ENCODE data around the gene CLDN19.
"Not testable (repeated sequence)": the region's sequence is repeated elsewhere in the genome, so short reads cannot be mapped to it uniquely, and the experiment has no call there.

Gene CLDN19

GRCh38 chr1:42732126-42732680 is 7.8 kb downstream of the CLDN19 start:
- POLR2A ChIA-PET, result no interaction called here
- no peak overlapping the region for H3K4me3 ChIP-seq (ENCODE audit: low read depth, low read length)
- CTCF ChIA-PET, result interaction anchor here (1.4 to 1.7 kb wide), 2 partner anchors 15 to 25 kb away, joined by 4 read pairs; no protein-coding TSS in a partner anchor
- no peak for DNase-seq (ENCODE audit: low read depth, low spot score)
- no peak for TF ChIP-seq CTCF (IDR thresholded peaks at IDR 0.05; ENCODE audit: insufficient read depth, low read length, missing control alignments)

- no peak for DNase-seq (ENCODE audit: low read depth, low spot score)
- CTCF ChIA-PET, result interaction anchor here (1.4 to 1.7 kb wide), 2 partner anchors 15 to 25 kb away, joined by 4 read pairs; no protein-coding TSS in a partner anchor
- POLR2A ChIA-PET, result no interaction called here
- no peak overlapping the region for H3K4me3 ChIP-seq (ENCODE audit: low read depth, low read length)
- no peak for TF ChIP-seq CTCF (IDR thresholded peaks at IDR 0.05; ENCODE audit: insufficient read depth, low read length, missing control alignments)
Observed at GRCh38 chr1:42731585-42731984, 8.5 kb downstream of the CLDN19 start.

GRCh38 chr1:42730988-42731387 is 9.0 kb downstream of the CLDN19 start:
- no peak overlapping the region for H3K4me3 ChIP-seq (ENCODE audit: low read depth, low read length)
- no peak for TF ChIP-seq CTCF (IDR thresholded peaks at IDR 0.05; ENCODE audit: insufficient read depth, low read length, missing control alignments)
- no peak for DNase-seq (ENCODE audit: low read depth, low spot score)
- POLR2A ChIA-PET, result no interaction called here
- CTCF ChIA-PET, result interaction anchor here (1.7 kb wide), 1 partner anchor 16 kb away, joined by 4 read pairs; no protein-coding TSS in a partner anchor

GRCh38 chr1:42730002-42730401 is 10.0 kb downstream of the CLDN19 start:
- CTCF ChIA-PET, result no interaction called here
- DNase-seq (ENCODE audit: low read depth, low spot score), result no peak
- POLR2A ChIA-PET, result no interaction called here
- H3K4me3 ChIP-seq (ENCODE audit: low read depth, low read length), result no peak overlapping the region
- TF ChIP-seq CTCF (IDR thresholded peaks at IDR 0.05; ENCODE audit: insufficient read depth, low read length, missing control alignments), result no peak

- DNase-seq (ENCODE audit: low read depth, low spot score); CTCF ChIA-PET; H3K4me3 ChIP-seq (ENCODE audit: low read depth, low read length): not testable (repeated sequence)
- POLR2A ChIA-PET, result interaction anchor here (0.7 kb wide), 1 partner anchor 92 kb away, joined by 3 read pairs; no protein-coding TSS in a partner anchor
Observed at GRCh38 chr1:42725820-42726219, 14.2 kb downstream of the CLDN19 start.

- ChIA-PET POLR2A (no interaction called here), CTCF (interaction anchor here (1.1 to 1.2 kb wide), 2 partner anchors 41 to 550 kb away, joined by 3 read pairs; partner anchors contain the start of gene YBX1)
- no peak for TF ChIP-seq CTCF (IDR thresholded peaks at IDR 0.05; ENCODE audit: insufficient read depth, low read length, missing control alignments)
- H3K4me3 ChIP-seq (ENCODE audit: low read depth, low read length), result no peak overlapping the region
- DNase-seq (ENCODE audit: low read depth, low spot score), result no peak
Observed at GRCh38 chr1:42723511-42723910, 16.5 kb downstream of the CLDN19 start.

GRCh38 chr1:42722403-42722802 is 17.6 kb downstream of the CLDN19 start:
- H3K4me3 ChIP-seq (ENCODE audit: low read depth, low read length); POLR2A ChIA-PET; DNase-seq (ENCODE audit: low read depth, low spot score): not testable (repeated sequence)
- CTCF ChIA-PET, result interaction anchor here (1.2 kb wide), 1 partner anchor 549 kb away, joined by 3 read pairs; no protein-coding TSS in a partner anchor
